ENCODE data around the gene ZNHIT6. TPM values are rescaled to one million over a fixed set of nuclear protein-coding genes. Genes with fewer than 3 reads are reported as not detected.

ZNHIT6 gene
- total RNA-seq, 1 donor from 2014 or later, result 34.9 TPM

- H3K36me3 Mint-ChIP-seq (ENCODE audit: low read depth, unreplicated experiment), result no peaks in the 10 kb centered on the region
- H4K20me1 ChIP-seq (ENCODE audit: insufficient read depth, low read length), result no peaks in the 10 kb centered on the region
- H2AFZ ChIP-seq (ENCODE audit: low read depth, low read length), result no peak overlapping the region
- FAIRE-seq, result no peak
- no peaks in the 10 kb centered on the region for H3K27me3 ChIP-seq (ENCODE audit: insufficient read depth, low read length)
- no peak overlapping the region for H3K27ac Mint-ChIP-seq (ENCODE audit: unreplicated experiment)
- no peaks in the 10 kb centered on the region for H3K79me2 ChIP-seq (ENCODE audit: insufficient read depth, low read length)
- no peak overlapping the region for H3K27ac ChIP-seq (ENCODE audit: low read depth, low read length)
- H3K9ac ChIP-seq (ENCODE audit: low read length), result no peak overlapping the region
- H3K4me3 Mint-ChIP-seq (ENCODE audit: unreplicated experiment), result no peak overlapping the region
- H3K27me3 Mint-ChIP-seq (ENCODE audit: low read depth, unreplicated experiment), result no peaks in the 10 kb centered on the region
- no peaks in the 10 kb centered on the region for H3K9me3 Mint-ChIP-seq (ENCODE audit: unreplicated experiment)
- no peak overlapping the region for H3K4me2 ChIP-seq (ENCODE audit: low read length)
- no peak for TF ChIP-seq EZH2 (IDR thresholded peaks at IDR 0.05; ENCODE audit: insufficient read depth, low read length)
- TF ChIP-seq, protein P1, sequence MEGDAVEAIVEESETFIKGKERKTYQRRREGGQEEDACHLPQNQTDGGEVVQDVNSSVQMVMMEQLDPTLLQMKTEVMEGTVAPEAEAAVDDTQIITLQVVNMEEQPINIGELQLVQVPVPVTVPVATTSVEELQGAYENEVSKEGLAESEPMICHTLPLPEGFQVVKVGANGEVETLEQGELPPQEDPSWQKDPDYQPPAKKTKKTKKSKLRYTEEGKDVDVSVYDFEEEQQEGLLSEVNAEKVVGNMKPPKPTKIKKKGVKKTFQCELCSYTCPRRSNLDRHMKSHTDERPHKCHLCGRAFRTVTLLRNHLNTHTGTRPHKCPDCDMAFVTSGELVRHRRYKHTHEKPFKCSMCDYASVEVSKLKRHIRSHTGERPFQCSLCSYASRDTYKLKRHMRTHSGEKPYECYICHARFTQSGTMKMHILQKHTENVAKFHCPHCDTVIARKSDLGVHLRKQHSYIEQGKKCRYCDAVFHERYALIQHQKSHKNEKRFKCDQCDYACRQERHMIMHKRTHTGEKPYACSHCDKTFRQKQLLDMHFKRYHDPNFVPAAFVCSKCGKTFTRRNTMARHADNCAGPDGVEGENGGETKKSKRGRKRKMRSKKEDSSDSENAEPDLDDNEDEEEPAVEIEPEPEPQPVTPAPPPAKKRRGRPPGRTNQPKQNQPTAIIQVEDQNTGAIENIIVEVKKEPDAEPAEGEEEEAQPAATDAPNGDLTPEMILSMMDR (IDR thresholded peaks at IDR 0.05; ENCODE audit: insufficient read depth, low read depth, low read length), result no peak
- H3K4me3 ChIP-seq (ENCODE audit: insufficient read depth, low read depth, low read length), result no peak overlapping the region
- H3K4me1 Mint-ChIP-seq (ENCODE audit: low read depth, unreplicated experiment), result no peaks in the 10 kb centered on the region
- H3K4me1 ChIP-seq (ENCODE audit: insufficient read depth, low read length), result no peaks in the 10 kb centered on the region
- no peaks in the 10 kb centered on the region for H3K36me3 ChIP-seq (ENCODE audit: insufficient read depth, low read length)
- no peak for DNase-seq (ENCODE audit: low read depth)
- H3K9me3 ChIP-seq (ENCODE audit: insufficient read depth, low read depth, low read length), result no peaks in the 10 kb centered on the region
These were observed 39.9 kb upstream of the ZNHIT6 start for GRCh38 chr1:85748120-85748519.

DNA sequence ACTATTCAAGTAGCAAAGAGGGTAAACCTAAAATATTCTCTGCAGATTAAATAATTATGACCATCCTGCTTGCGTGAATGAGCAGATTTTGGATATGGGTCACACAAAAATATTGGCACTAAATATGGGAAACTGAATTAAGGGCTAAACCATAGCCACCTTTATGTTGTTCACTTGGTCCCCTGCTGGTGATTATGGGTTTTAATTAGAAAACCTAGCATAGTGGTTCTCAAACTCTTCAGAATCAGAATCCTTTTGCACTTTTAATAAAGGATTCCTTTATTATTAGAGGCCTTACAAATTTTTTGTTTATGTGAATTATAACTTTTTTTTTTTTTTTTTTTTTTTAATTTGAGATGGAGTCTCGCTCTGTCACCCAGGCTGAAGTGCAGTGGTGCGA is 38.5 kb upstream of the ZNHIT6 start:
- Histone ChIP-seq H3K4me3 (ENCODE audit: insufficient read depth, low read depth, low read length) (no peak overlapping the region), H3K27me3 (ENCODE audit: insufficient read depth, low read length) (no peaks in the 10 kb centered on the region), H2AFZ (ENCODE audit: low read depth, low read length) (no peak overlapping the region), H3K4me1 (ENCODE audit: insufficient read depth, low read length) (no peaks in the 10 kb centered on the region), H4K20me1 (ENCODE audit: insufficient read depth, low read length) (no peaks in the 10 kb centered on the region), H3K36me3 (ENCODE audit: insufficient read depth, low read length) (no peaks in the 10 kb centered on the region), H3K9me3 (ENCODE audit: insufficient read depth, low read depth, low read length) (no peaks in the 10 kb centered on the region), H3K4me2 (ENCODE audit: low read length) (no peak overlapping the region), H3K9ac (ENCODE audit: low read length) (no peak overlapping the region), H3K27ac (ENCODE audit: low read depth, low read length) (no peak overlapping the region), H3K79me2 (ENCODE audit: insufficient read depth, low read length) (no peaks in the 10 kb centered on the region)
- Mint-ChIP-seq H3K9me3 (ENCODE audit: unreplicated experiment) (no peaks in the 10 kb centered on the region), H3K36me3 (ENCODE audit: low read depth, unreplicated experiment) (no peaks in the 10 kb centered on the region), H3K27me3 (ENCODE audit: low read depth, unreplicated experiment) (no peaks in the 10 kb centered on the region), H3K4me3 (ENCODE audit: unreplicated experiment) (no peak overlapping the region), H3K4me1 (ENCODE audit: low read depth, unreplicated experiment) (no peaks in the 10 kb centered on the region), H3K27ac (ENCODE audit: unreplicated experiment) (no peak overlapping the region)
- DNase-seq (ENCODE audit: low read depth), result no peak
- FAIRE-seq, result no peak
- TF ChIP-seq, protein P1 (IDR thresholded peaks at IDR 0.05; ENCODE audit: insufficient read depth, low read depth, low read length), result no peak

GRCh38 chr1:85743814-85744213 is 35.6 kb upstream of the ZNHIT6 start:
- Histone ChIP-seq H3K27me3 (ENCODE audit: insufficient read depth, low read length) (no peaks in the 10 kb centered on the region), H2AFZ (ENCODE audit: low read depth, low read length) (no peak overlapping the region), H3K79me2 (ENCODE audit: insufficient read depth, low read length) (no peaks in the 10 kb centered on the region), H3K27ac (ENCODE audit: low read depth, low read length) (no peak overlapping the region), H4K20me1 (ENCODE audit: insufficient read depth, low read length) (no peaks in the 10 kb centered on the region), H3K9ac (ENCODE audit: low read length) (no peak overlapping the region), H3K4me2 (ENCODE audit: low read length) (no peak overlapping the region), H3K4me1 (ENCODE audit: insufficient read depth, low read length) (no peaks in the 10 kb centered on the region), H3K9me3 (ENCODE audit: insufficient read depth, low read depth, low read length) (no peaks in the 10 kb centered on the region), H3K36me3 (ENCODE audit: insufficient read depth, low read length) (no peaks in the 10 kb centered on the region), H3K4me3 (ENCODE audit: insufficient read depth, low read depth, low read length) (no peak overlapping the region)
- H3K9me3 Mint-ChIP-seq (ENCODE audit: unreplicated experiment), result no peaks in the 10 kb centered on the region
- no peak overlapping the region for H3K27ac Mint-ChIP-seq (ENCODE audit: unreplicated experiment)
- FAIRE-seq, result no peak
- H3K4me1 Mint-ChIP-seq (ENCODE audit: low read depth, unreplicated experiment), result no peaks in the 10 kb centered on the region
- no peak for DNase-seq (ENCODE audit: low read depth)
- TF ChIP-seq, protein P1 (IDR thresholded peaks at IDR 0.05; ENCODE audit: insufficient read depth, low read depth, low read length), result no peak
- no peak for TF ChIP-seq EZH2 (IDR thresholded peaks at IDR 0.05; ENCODE audit: insufficient read depth, low read length)
- H3K36me3 Mint-ChIP-seq (ENCODE audit: low read depth, unreplicated experiment), result no peaks in the 10 kb centered on the region
- H3K4me3 Mint-ChIP-seq (ENCODE audit: unreplicated experiment), result no peak overlapping the region
- no peaks in the 10 kb centered on the region for H3K27me3 Mint-ChIP-seq (ENCODE audit: low read depth, unreplicated experiment)

Data from astrocyte (in vitro differentiated cells and primary cell).